ENCODE results near the gene COA8. TPM values are rescaled to one million over a fixed set of nuclear protein-coding genes. Genes with fewer than 3 reads are reported as not detected.

The COA8 gene
- total and polyA plus RNA-seq, 2 of the 8 experiments (the other 6 are each of a cell fraction or from before 2014, with no cell fraction given) = 7.1 to 35.5 TPM

- Histone ChIP-seq H3K23me2 (ENCODE audit: low read depth, low read length) (peaks cover 9% of the 10 kb centered on the region; the same call in 1 of the 2 replicates), H3K9ac (replicated peaks in 1 of 4; ENCODE audit: extremely low read depth in 1 of 4, low read depth in 3 of 4, low read length in 3 of 4) (peak overlapping the region in 3 of 4 experiments; percentile 59 to 71 (median 63); a peak in 5 of 7 replicates), H4K8ac (ENCODE audit: extremely low read depth, insufficient read depth, low read length) (peak overlapping the region; percentile 38; the same call in 1 of the 2 replicates), H3K4me2 (ENCODE audit: insufficient read depth in 1 of 2, low read depth in 2 of 2, low read length in 2 of 2) (peak overlapping the region; percentile 76 to 87), H2BK15ac (ENCODE audit: low read length) (0 out of 2 replicates have a peak overlapping the region, but pooled peaks have one; percentile 46), H2BK5ac (ENCODE audit: low read depth, low read length) (no peak overlapping the region), H3K14ac (ENCODE audit: insufficient read length) (no peak overlapping the region), H3K23ac (ENCODE audit: insufficient read length) (no peak overlapping the region), H3K56ac (replicated peaks; ENCODE audit: insufficient read length, low read depth, low read length) (no peak overlapping the region), H3K4me3 (ENCODE audit: extremely low read depth in 1 of 4, insufficient read depth in 2 of 4, low read depth in 3 of 4, low read length in 4 of 4) (peak overlapping the region; percentile 61 to 96 (median 64); a peak in 7 of 8 replicates), H3K36me3 (ENCODE audit: control insufficient read depth in 2 of 4, insufficient read depth in 4 of 4, low read length in 3 of 4) (peaks cover 0 to 4% (median 1%) of the 10 kb centered on the region in 4 experiments; a peak in 3 of 8 replicates), H3K18ac (ENCODE audit: extremely low read depth, low read length) (no peak overlapping the region; the same call in 1 of the 2 replicates), H3K27ac (ENCODE audit: low read depth, low read length) (0 out of 2 replicates have a peak overlapping the region, but pooled peaks have one; percentile 71), H2AFZ (ENCODE audit: low read length) (no peak overlapping the region), H4K5ac (ENCODE audit: insufficient read length, low read depth, low read length) (no peak overlapping the region), H3K4me1 (replicated peaks in 1 of 4; ENCODE audit: control insufficient read depth in 3 of 4, insufficient read depth in 4 of 4, low read length in 3 of 4) (peaks cover 0 to 16% (median 13%) of the 10 kb centered on the region in 4 experiments; a peak in 6 of 7 replicates), H2AK5ac (ENCODE audit: low read depth, low read length) (peak overlapping the region; percentile 83; the same call in 1 of the 2 replicates), H3K4ac (replicated peaks; ENCODE audit: insufficient read length, low read depth, low read length) (peak overlapping the region; percentile 41), H2BK120ac (replicated peaks; ENCODE audit: low read depth, low read length) (no peak overlapping the region), H3K79me2 (ENCODE audit: control insufficient read depth in 1 of 2, insufficient read depth in 2 of 2, low read length in 2 of 2) (peaks cover 5 to 20% of the 10 kb centered on the region in 2 experiments; a peak in 3 of 4 replicates), H3K79me1 (ENCODE audit: low read depth, low read length) (peaks cover 24% of the 10 kb centered on the region), H4K91ac (replicated peaks; ENCODE audit: insufficient read length, low read length) (peak overlapping the region; percentile 66), H2BK20ac (ENCODE audit: low read length) (no peak overlapping the region), H2BK12ac (ENCODE audit: low read depth, low read length) (no peak overlapping the region), H3K9me3 (ENCODE audit: insufficient read depth in 2 of 2, low read depth in 1 of 2, low read length in 1 of 2) (no peaks in the 10 kb centered on the region), H3K27me3 (replicated peaks in 1 of 4; ENCODE audit: control insufficient read depth in 3 of 4, extremely low read depth in 1 of 4, insufficient read depth in 3 of 4, low read length in 3 of 4) (peaks cover 3 to 22% (median 13%) of the 10 kb centered on the region in 4 experiments), H4K20me1 (replicated peaks in 1 of 2; ENCODE audit: control insufficient read depth in 1 of 2, insufficient read depth in 2 of 2, low read length in 2 of 2) (peaks cover 10 to 30% of the 10 kb centered on the region in 2 experiments)
- POLR2A ChIA-PET (ENCODE audit: partially characterized antibody) = interaction anchor here (1.4 to 29.8 kb wide), 7 partner anchors 8 to 184 kb away, joined by 3 to 844 read pairs (median 7); partner anchors contain the start of genes BAG5 and CKB
- DNase-seq (ENCODE audit: low read depth in 1 of 2, low spot score in 2 of 2) = no peak
- TF ChIP-seq SUZ12 (IDR thresholded peaks at IDR 0.05; ENCODE audit: low read length) = no peak
- TF ChIP-seq SAP30 (IDR thresholded peaks at IDR 0.05; ENCODE audit: insufficient read depth, insufficient replicate concordance, low read length) = no peak
- TF ChIP-seq SP4 (IDR thresholded peaks at IDR 0.05; ENCODE audit: low read length) = no peak
- no peak for TF ChIP-seq KDM1A (IDR thresholded peaks at IDR 0.05; ENCODE audit: borderline replicate concordance, low read length)
- no peak for TF ChIP-seq JUN (IDR thresholded peaks at IDR 0.05; ENCODE audit: low read depth, low read length)
- TF ChIP-seq CREB1 (IDR thresholded peaks at IDR 0.05) = no peak
- no peak for TF ChIP-seq SIRT6 (IDR thresholded peaks at IDR 0.05; ENCODE audit: low read length)
- TF ChIP-seq MAX (IDR thresholded peaks at IDR 0.05) = no peak
- 84% methylated on average over 10 of the region's 10 CpGs; no CpG with 5 or more reads in 1 of the 2 experiments for WGBS, 2 experiments (ENCODE audit: extremely low coverage in 1 of 2, insufficient coverage in 1 of 2, insufficient read length in 1 of 2, insufficient replicate concordance in 2 of 2, low coverage in 1 of 2, low lambda C conversion rate in 2 of 2, missing lambda C conversion rate in 1 of 2)
- FAIRE-seq = no peak
- CTCF ChIA-PET (ENCODE audit: partially characterized antibody) = interaction anchor here (1.4 to 28.8 kb wide), 4 partner anchors 8 to 29 kb away, joined by 3 to 921 read pairs (median 118); partner anchors contain the start of gene CKB
Observed at GRCh38 chr14:103528146-103528586, 34.6 kb upstream of the COA8 start.

All from H1 (cell line).